DOHH2 (cell line): Measurements from ENCODE around the gene R3HDML.

Experiments
- H3F3A ChIP-seq: fragments of 200-600 bp; sonication (generic), shearing (Covaris generic); 2 replicates; pipeline ENCODE4 v1.6.0; 2016; ENCODE audit warnings: antibody characterized with exemption, mild to moderate bottlenecking; ENCODE audit not compliant: control insufficient read depth, insufficient read depth
- H3K27ac ChIP-seq: fragments of 200-600 bp; sonication (generic); 2 replicates; pipeline ENCODE4 v1.5.1; 2014; ENCODE audit warnings: low read depth, mild to moderate bottlenecking, low read length, moderate library complexity
- H3K27me3 ChIP-seq: fragments of 200-600 bp; sonication (generic); 2 replicates; pipeline ENCODE4 v1.6.1; 2014; ENCODE audit warnings: mild to moderate bottlenecking, low read length, mixed read lengths; ENCODE audit not compliant: control insufficient read depth
- H3K36me3 ChIP-seq: fragments of 200-600 bp; sonication (generic); 2 replicates; pipeline ENCODE4 v1.6.1; 2014; ENCODE audit warnings: mild to moderate bottlenecking, low read length, moderate library complexity, mixed read lengths; ENCODE audit not compliant: control insufficient read depth
- H3K4me1 ChIP-seq: fragments of 200-600 bp; sonication (generic); 2 replicates; pipeline ENCODE4 v1.6.1; 2014; ENCODE audit warnings: mild to moderate bottlenecking, low read length, mixed read lengths; ENCODE audit not compliant: control insufficient read depth
- H3K4me2 ChIP-seq: fragments of 200-600 bp; sonication (generic); 2 replicates; pipeline ENCODE4 v1.6.0; 2014; ENCODE audit warnings: mild to moderate bottlenecking, low read length, moderate library complexity
- H3K4me3 ChIP-seq: fragments of 200-600 bp; sonication (generic); 2 replicates; pipeline ENCODE4 v1.5.1; 2014; ENCODE audit warnings: mild to moderate bottlenecking, low read length, mixed read lengths
- H3K79me2 ChIP-seq: fragments of 200-600 bp; sonication (generic); 2 replicates; pipeline ENCODE4 v1.6.1; 2014; ENCODE audit warnings: mild to moderate bottlenecking, low read length, mixed read lengths; ENCODE audit not compliant: control insufficient read depth
- H3K9me2 ChIP-seq: fragments of 200-600 bp; sonication (generic); replicated peaks from 2 replicates; pipeline ENCODE4 v1.6.1; 2014; ENCODE audit warnings: mild to moderate bottlenecking, low read length, mixed read lengths; ENCODE audit not compliant: control insufficient read depth
- H3K9me3 ChIP-seq: fragments of 200-600 bp; sonication (generic); 2 replicates; pipeline ENCODE4 v1.6.1; 2014; ENCODE audit warnings: antibody characterized with exemption, low read length, mixed read lengths; ENCODE audit not compliant: control insufficient read depth, insufficient read depth
- H4K20me1 ChIP-seq: fragments of 200-600 bp; sonication (generic); 2 replicates; pipeline ENCODE4 v1.6.0; 2014; ENCODE audit warnings: low read depth, mild to moderate bottlenecking, antibody characterized with exemption, low read length, moderate library complexity; ENCODE audit not compliant: control insufficient read depth, insufficient read depth
- CTCF ChIP-seq: fragments of 200-600 bp; sonication (generic); IDR thresholded peaks from one replicate; pipeline ENCODE4 v1.5.1; 2014; ENCODE audit warnings: antibody characterized with exemption, mild to moderate bottlenecking, low read depth, low read length; ENCODE audit not compliant: poor library complexity, severe bottlenecking
- EZH2phosphoT487 ChIP-seq: fragments of 200-600 bp; sonication (generic); IDR thresholded peaks from 2 replicates; pipeline ENCODE4 v1.6.1; 2017; ENCODE audit warnings: borderline replicate concordance, mild to moderate bottlenecking, antibody characterized with exemption, low read length, moderate library complexity, mixed read lengths

The R3HDML gene

GRCh38 chr20:44342248-44342647 is 5.4 kb downstream of the R3HDML start:
- no peaks in the 10 kb centered on the region for H3K79me2 ChIP-seq
- H3K36me3 ChIP-seq, result no peaks in the 10 kb centered on the region
- no peaks in the 10 kb centered on the region for H3K4me1 ChIP-seq
- no peaks in the 10 kb centered on the region for H3K9me2 ChIP-seq
- no peak overlapping the region for H3K27ac ChIP-seq
- no peaks in the 10 kb centered on the region; the same call in 1 of the 2 replicates for H3K27me3 ChIP-seq
- TF ChIP-seq EZH2phosphoT487 (no peak), CTCF (no peak)
- no peaks in the 10 kb centered on the region for H4K20me1 ChIP-seq
- no peak overlapping the region for H3K4me2 ChIP-seq
- H3F3A ChIP-seq, result no peaks in the 10 kb centered on the region
- H3K4me3 ChIP-seq, result no peak overlapping the region
- no peaks in the 10 kb centered on the region for H3K9me3 ChIP-seq

DNA sequence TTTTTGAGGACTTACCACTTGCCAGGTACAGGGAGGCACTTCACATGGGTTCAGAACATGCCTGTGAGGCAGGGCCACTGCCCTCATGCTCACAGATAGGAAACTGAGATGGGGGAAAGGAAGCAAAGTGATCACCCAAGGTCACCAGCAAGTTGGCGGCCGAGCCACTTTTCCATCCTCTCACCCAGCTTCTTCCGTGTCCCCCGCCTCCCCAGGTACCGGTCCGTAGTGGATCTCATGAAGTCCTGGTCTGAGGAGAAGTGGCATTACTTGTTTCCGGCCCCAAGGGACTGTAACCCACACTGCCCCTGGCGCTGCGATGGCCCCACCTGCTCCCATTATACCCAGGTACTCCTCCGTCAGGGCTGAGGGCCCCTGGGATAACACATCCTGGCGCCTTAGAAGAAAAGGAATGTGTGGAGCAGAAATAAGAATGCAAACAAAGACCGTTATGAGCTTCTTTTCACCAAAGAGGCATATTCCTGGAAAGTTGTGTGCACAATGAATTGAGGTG is 6.4 kb downstream of the R3HDML start:
- no peaks in the 10 kb centered on the region for H3K79me2 ChIP-seq
- H3K27ac ChIP-seq, result no peak overlapping the region
- H3K4me2 ChIP-seq, result no peak overlapping the region
- H4K20me1 ChIP-seq, result no peaks in the 10 kb centered on the region
- TF ChIP-seq CTCF, result no peak
- TF ChIP-seq EZH2phosphoT487, result no peak
- H3K27me3 ChIP-seq, result no peaks in the 10 kb centered on the region; the same call in 1 of the 2 replicates
- H3K9me2 ChIP-seq, result no peaks in the 10 kb centered on the region
- H3F3A ChIP-seq, result no peaks in the 10 kb centered on the region
- no peaks in the 10 kb centered on the region for H3K4me1 ChIP-seq
- no peaks in the 10 kb centered on the region for H3K36me3 ChIP-seq
- no peaks in the 10 kb centered on the region for H3K9me3 ChIP-seq
- H3K4me3 ChIP-seq, result no peak overlapping the region

- Histone ChIP-seq H3K4me3 (no peak overlapping the region), H3F3A (no peaks in the 10 kb centered on the region), H4K20me1 (no peaks in the 10 kb centered on the region), H3K27me3 (no peaks in the 10 kb centered on the region; the same call in 1 of the 2 replicates), H3K27ac (no peak overlapping the region), H3K9me3 (no peaks in the 10 kb centered on the region), H3K4me2 (no peak overlapping the region), H3K36me3 (no peaks in the 10 kb centered on the region), H3K4me1 (no peaks in the 10 kb centered on the region), H3K79me2 (no peaks in the 10 kb centered on the region), H3K9me2 (no peaks in the 10 kb centered on the region)
- no peak for TF ChIP-seq CTCF
- TF ChIP-seq EZH2phosphoT487, result no peak
Measured at GRCh38 chr20:44344723-44345122, 7.9 kb downstream of the R3HDML start.
